ENCODE data around the gene MGRN1.

DNA sequence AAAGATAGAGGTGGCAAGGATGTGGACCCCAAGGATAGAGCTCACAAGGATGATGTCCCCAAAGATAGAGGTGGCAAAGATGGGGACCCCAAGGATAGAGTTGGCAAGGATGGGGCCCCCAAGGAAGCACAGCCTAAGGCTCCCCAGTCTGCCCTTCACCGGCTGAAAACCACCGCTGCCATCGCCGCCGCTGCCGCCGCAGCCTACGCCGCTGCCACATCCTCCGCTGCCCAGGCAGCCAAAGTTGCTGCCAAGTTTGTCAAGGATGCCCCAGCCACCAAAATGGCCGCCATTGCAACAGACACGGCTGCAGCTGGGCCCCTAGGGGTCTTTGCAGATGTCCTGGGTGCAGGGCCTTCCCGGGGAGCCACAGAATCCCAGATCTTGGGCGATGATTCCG, 48.6 kb upstream of the MGRN1 start:
- TF ChIP-seq, protein P1, sequence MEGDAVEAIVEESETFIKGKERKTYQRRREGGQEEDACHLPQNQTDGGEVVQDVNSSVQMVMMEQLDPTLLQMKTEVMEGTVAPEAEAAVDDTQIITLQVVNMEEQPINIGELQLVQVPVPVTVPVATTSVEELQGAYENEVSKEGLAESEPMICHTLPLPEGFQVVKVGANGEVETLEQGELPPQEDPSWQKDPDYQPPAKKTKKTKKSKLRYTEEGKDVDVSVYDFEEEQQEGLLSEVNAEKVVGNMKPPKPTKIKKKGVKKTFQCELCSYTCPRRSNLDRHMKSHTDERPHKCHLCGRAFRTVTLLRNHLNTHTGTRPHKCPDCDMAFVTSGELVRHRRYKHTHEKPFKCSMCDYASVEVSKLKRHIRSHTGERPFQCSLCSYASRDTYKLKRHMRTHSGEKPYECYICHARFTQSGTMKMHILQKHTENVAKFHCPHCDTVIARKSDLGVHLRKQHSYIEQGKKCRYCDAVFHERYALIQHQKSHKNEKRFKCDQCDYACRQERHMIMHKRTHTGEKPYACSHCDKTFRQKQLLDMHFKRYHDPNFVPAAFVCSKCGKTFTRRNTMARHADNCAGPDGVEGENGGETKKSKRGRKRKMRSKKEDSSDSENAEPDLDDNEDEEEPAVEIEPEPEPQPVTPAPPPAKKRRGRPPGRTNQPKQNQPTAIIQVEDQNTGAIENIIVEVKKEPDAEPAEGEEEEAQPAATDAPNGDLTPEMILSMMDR (IDR thresholded peaks at IDR 0.05), result no peak
- no peak for TF ChIP-seq POLR2A (IDR thresholded peaks at IDR 0.05)
